ENCODE measurements around the gene TNFRSF8. TPM values are rescaled to one million over a fixed set of nuclear protein-coding genes. Genes with fewer than 3 reads are reported as not detected.

Gene TNFRSF8
- total and polyA plus RNA-seq, 4 experiments from 2014 or later = not detected

- H3K9me3 Mint-ChIP-seq = peaks cover 0 to under 1% (median 0%) of the 10 kb centered on the region in 8 donors
- Histone ChIP-seq H3K4me1 (ENCODE audit: insufficient read depth, low read length) (peaks cover 60% of the 10 kb centered on the region), H3K4me3 (ENCODE audit: low read length in 2 of 2) (no peak overlapping the region), H3K27me3 (ENCODE audit: insufficient read depth, low read length) (no peaks in the 10 kb centered on the region), H3K36me3 (ENCODE audit: insufficient read depth, low read length) (peaks cover 54% of the 10 kb centered on the region), H3K27ac (ENCODE audit: low read depth, low read length) (peak overlapping the region; percentile 9), H3K9me3 (ENCODE audit: control insufficient read depth in 1 of 2, low read length in 2 of 2) (no peaks in the 10 kb centered on the region)
- H3K4me3 Mint-ChIP-seq = no peak overlapping the region
- H3K27ac Mint-ChIP-seq = peak overlapping the region; percentile 35 to 91 (median 83)
- CTCF ChIA-PET (ENCODE audit: partially characterized antibody) = interaction anchor here (0.6 to 15.7 kb wide), 4 partner anchors 11 to 74 kb away, joined by 3 to 213 read pairs (median 5); no protein-coding TSS in a partner anchor
- peaks cover 26 to 61% (median 45%) of the 10 kb centered on the region in 4 donors for H3K4me1 Mint-ChIP-seq
- intact Hi-C loops (cut with micrococcal nuclease) = no loop called here
- no peaks in the 10 kb centered on the region for H3K27me3 Mint-ChIP-seq
- POLR2A ChIA-PET (ENCODE audit: partially characterized antibody) = interaction anchor here (1.1 to 50.6 kb wide), 3 partner anchors 11 to 50 kb away, joined by 4 to 1713 read pairs (median 14); no protein-coding TSS in a partner anchor
- peaks cover 29 to 63% of the 10 kb centered on the region in 2 donors for H3K36me3 Mint-ChIP-seq
- no peak for DNase-seq
Observed at GRCh38 chr1:12188657-12189327, 125.7 kb downstream of the TNFRSF8 start.

GRCh38 chr1:12189328-12189682, 126.2 kb downstream of the TNFRSF8 start:
- H3K9me3 ChIP-seq (ENCODE audit: control insufficient read depth in 1 of 2, low read length in 2 of 2) = no peaks in the 10 kb centered on the region
- Mint-ChIP-seq H3K36me3 (peaks cover 34 to 67% of the 10 kb centered on the region in 2 donors), H3K27ac (peak overlapping the region; percentile 35 to 91 (median 84)), H3K9me3 (peaks cover 0 to 2% (median 0%) of the 10 kb centered on the region in 8 donors), H3K4me1 (peaks cover 28 to 60% (median 43%) of the 10 kb centered on the region in 4 donors), H3K27me3 (no peaks in the 10 kb centered on the region), H3K4me3 (no peak overlapping the region)
- H3K36me3 ChIP-seq (ENCODE audit: insufficient read depth, low read length) = peaks cover 59% of the 10 kb centered on the region
- DNase-seq = no peak
- intact Hi-C loops (cut with micrococcal nuclease) = no loop called here
- peak overlapping the region; percentile 9 for H3K27ac ChIP-seq (ENCODE audit: low read depth, low read length)
- CTCF ChIA-PET (ENCODE audit: partially characterized antibody) = interaction anchor here (1.2 to 15.7 kb wide), 3 partner anchors 12 to 66 kb away, joined by 3 to 213 read pairs (median 5); no protein-coding TSS in a partner anchor
- H3K4me1 ChIP-seq (ENCODE audit: insufficient read depth, low read length) = peaks cover 55% of the 10 kb centered on the region
- POLR2A ChIA-PET (ENCODE audit: partially characterized antibody) = interaction anchor here (50.6 kb wide), 1 partner anchor 51 kb away, joined by 1713 read pairs; no protein-coding TSS in a partner anchor
- H3K4me3 ChIP-seq (ENCODE audit: low read length in 2 of 2) = no peak overlapping the region
- H3K27me3 ChIP-seq (ENCODE audit: insufficient read depth, low read length) = no peaks in the 10 kb centered on the region

GRCh38 chr1:12191242-12192032, 128.3 kb downstream of the TNFRSF8 start:
- POLR2A ChIA-PET (ENCODE audit: partially characterized antibody) = interaction anchor here (0.9 to 50.6 kb wide), 2 partner anchors 53 to 67 kb away, joined by 3 to 1713 read pairs; no protein-coding TSS in a partner anchor
- H3K4me1 Mint-ChIP-seq = peaks cover 27 to 54% (median 35%) of the 10 kb centered on the region in 4 donors
- H3K4me3 Mint-ChIP-seq = no peak overlapping the region

More at GRCh38 chr1:12191242-12192032, 128.3 kb downstream of the TNFRSF8 start:
- Histone ChIP-seq H3K27ac (ENCODE audit: low read depth, low read length) (no peak overlapping the region), H3K27me3 (ENCODE audit: insufficient read depth, low read length) (no peaks in the 10 kb centered on the region), H3K36me3 (ENCODE audit: insufficient read depth, low read length) (peaks cover 76% of the 10 kb centered on the region), H3K9me3 (ENCODE audit: control insufficient read depth in 1 of 2, low read length in 2 of 2) (no peaks in the 10 kb centered on the region), H3K4me1 (ENCODE audit: insufficient read depth, low read length) (peaks cover 36% of the 10 kb centered on the region), H3K4me3 (ENCODE audit: low read length in 2 of 2) (no peak overlapping the region)
- intact Hi-C loops (cut with micrococcal nuclease) = no loop called here
- Mint-ChIP-seq H3K27ac (peak overlapping the region in 6 of 7 donors; percentile 23 to 74 (median 48)), H3K9me3 (peaks cover 0 to 2% (median 0%) of the 10 kb centered on the region in 8 donors), H3K27me3 (no peaks in the 10 kb centered on the region), H3K36me3 (peaks cover 47 to 78% of the 10 kb centered on the region in 2 donors)
- CTCF ChIA-PET (ENCODE audit: partially characterized antibody) = interaction anchor here (1.3 to 1.7 kb wide), 6 partner anchors 13 to 468 kb away, joined by 3 to 8 read pairs (median 6); no protein-coding TSS in a partner anchor
- DNase-seq = no peak

Small RNA genes lying within 50 kb of the gene (microRNA-seq; reads per million reads assigned to microRNA genes)
- gene MIR4632 (ENCODE audit: borderline microRNAs expressed, borderline number of aligned reads, borderline replicate concordance) (0.96 reads per million), gene MIR6729 (ENCODE audit: borderline microRNAs expressed, borderline number of aligned reads, borderline replicate concordance) (not detected), gene MIR7846 (ENCODE audit: borderline microRNAs expressed, borderline number of aligned reads, borderline replicate concordance) (not detected)

Other genes with a start within 250 kb of the TNFRSF8 start
- not detected for gene NPPA, start 215.5 kb upstream of the TNFRSF8 start, total RNA-seq
- not detected for gene NPPA, start 215.5 kb upstream of the TNFRSF8 start, polyA plus RNA-seq
- not detected for gene NPPB, start 204.4 kb upstream of the TNFRSF8 start, total RNA-seq
- not detected for gene NPPB, start 204.4 kb upstream of the TNFRSF8 start, polyA plus RNA-seq
- gene KIAA2013, start 136.9 kb upstream of the TNFRSF8 start, total RNA-seq = 10 to 100 TPM; 34.5 to 34.6 TPM
- 10 to 100 TPM; 28.4 to 52.6 TPM for gene KIAA2013, start 136.9 kb upstream of the TNFRSF8 start, polyA plus RNA-seq
- 1 to 10 TPM; 2.9 to 3.6 TPM for gene PLOD1, start 128.6 kb upstream of the TNFRSF8 start, total RNA-seq
- 1 to 10 TPM; 2.5 to 2.6 TPM for gene PLOD1, start 128.6 kb upstream of the TNFRSF8 start, polyA plus RNA-seq
- 10 to 100 TPM; 44.0 to 53.7 TPM for gene MFN2, start 82.9 kb upstream of the TNFRSF8 start, total RNA-seq
- gene MFN2, start 82.9 kb upstream of the TNFRSF8 start, polyA plus RNA-seq = 10 to 100 TPM; 29.0 to 29.5 TPM
- gene MIIP, start 43.8 kb upstream of the TNFRSF8 start, total RNA-seq = 10 to 100 TPM; 34.7 to 35.6 TPM
- gene MIIP, start 43.8 kb upstream of the TNFRSF8 start, polyA plus RNA-seq = 10 to 100 TPM; 26.4 to 27.0 TPM
- 100 to 1,000 TPM; 111 TPM for gene TNFRSF1B, start 103.7 kb downstream of the TNFRSF8 start, total RNA-seq
- 100 to 1,000 TPM; 150 to 201 TPM for gene TNFRSF1B, start 103.7 kb downstream of the TNFRSF8 start, polyA plus RNA-seq
- gene VPS13D, start 166.7 kb downstream of the TNFRSF8 start, total RNA-seq = 10 to 100 TPM; 92.7 to 96.3 TPM
- 10 to 100 TPM; 10.2 to 12.3 TPM for gene VPS13D, start 166.7 kb downstream of the TNFRSF8 start, polyA plus RNA-seq

Measured in CD4-positive, alpha-beta memory T cell (primary cell).